GM19324 (cell line): ENCODE data around the gene GOSR2.
"Not testable (repeated sequence)": the region's sequence is repeated elsewhere in the genome, so short reads cannot be mapped to it uniquely, and the experiment has no call there.

Experiments used
- ATAC-seq: cut with Tn5 transposase; IDR thresholded peaks from one replicate; pipeline ENCODE4 v1.9.1; 2021; ENCODE audit warnings: mild to moderate bottlenecking, moderate library complexity; ENCODE audit not compliant: unreplicated experiment, low FRiP score

Gene GOSR2

DNA sequence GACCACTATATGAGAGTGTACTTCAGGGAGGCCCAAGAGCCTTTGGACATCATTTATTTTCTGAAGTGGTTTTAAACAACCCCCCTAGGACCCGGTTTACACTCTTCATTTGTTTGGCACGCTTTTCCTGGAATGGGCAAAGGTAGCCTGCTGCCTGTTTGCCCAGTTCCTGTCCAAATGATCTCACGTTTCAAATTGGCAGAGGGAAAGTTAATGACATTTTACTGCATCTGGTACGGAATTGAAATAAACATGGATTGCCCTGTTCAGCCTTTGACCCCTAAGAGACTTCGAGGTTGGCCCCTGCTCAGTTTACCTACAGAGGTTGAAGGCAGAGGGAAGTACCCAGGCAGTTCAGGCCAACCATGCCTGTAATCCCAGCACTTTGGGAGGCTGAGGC lies 61.9 kb downstream of the GOSR2 start:
- no peak for ATAC-seq

DNA sequence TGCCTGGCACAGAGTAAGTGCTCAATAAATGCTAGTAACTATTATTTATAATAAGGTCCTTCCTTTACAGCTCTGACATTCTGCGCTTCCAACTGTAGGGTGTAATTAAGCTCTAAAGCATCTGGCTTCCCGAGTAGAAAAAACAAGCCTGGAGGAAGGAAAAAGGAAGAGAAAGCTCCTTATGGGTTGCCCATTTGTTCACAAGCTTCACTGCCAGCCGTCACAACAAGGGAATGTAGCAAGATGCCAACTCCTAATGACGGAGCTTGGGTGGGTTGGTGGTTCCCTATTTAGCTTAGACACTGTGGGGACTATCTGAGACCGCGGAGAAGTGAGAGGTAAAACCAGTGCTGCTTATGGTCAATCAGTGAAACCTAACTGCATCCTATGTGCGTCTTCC lies 63.4 kb downstream of the GOSR2 start:
- no peak for ATAC-seq

DNA sequence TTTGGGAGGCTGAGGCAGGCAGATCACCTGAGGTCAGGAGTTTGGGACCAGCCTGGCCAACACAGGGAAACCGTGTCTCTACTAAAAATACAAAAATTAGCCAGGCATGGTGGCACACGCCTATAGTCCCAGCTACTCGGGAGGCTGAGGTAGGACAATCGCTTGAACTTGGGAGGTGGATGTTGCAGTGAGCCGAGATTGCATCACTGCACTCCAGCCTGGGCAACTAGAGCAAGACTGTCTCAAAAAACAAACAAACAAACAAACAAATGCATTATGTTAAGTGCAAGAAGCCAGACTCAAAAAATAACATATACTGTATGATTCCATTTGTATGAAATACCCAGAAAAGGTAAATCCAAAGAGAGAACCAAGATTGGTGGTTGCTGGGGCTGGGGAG lies 65.0 kb downstream of the GOSR2 start:
- not testable (repeated sequence) for ATAC-seq

DNA sequence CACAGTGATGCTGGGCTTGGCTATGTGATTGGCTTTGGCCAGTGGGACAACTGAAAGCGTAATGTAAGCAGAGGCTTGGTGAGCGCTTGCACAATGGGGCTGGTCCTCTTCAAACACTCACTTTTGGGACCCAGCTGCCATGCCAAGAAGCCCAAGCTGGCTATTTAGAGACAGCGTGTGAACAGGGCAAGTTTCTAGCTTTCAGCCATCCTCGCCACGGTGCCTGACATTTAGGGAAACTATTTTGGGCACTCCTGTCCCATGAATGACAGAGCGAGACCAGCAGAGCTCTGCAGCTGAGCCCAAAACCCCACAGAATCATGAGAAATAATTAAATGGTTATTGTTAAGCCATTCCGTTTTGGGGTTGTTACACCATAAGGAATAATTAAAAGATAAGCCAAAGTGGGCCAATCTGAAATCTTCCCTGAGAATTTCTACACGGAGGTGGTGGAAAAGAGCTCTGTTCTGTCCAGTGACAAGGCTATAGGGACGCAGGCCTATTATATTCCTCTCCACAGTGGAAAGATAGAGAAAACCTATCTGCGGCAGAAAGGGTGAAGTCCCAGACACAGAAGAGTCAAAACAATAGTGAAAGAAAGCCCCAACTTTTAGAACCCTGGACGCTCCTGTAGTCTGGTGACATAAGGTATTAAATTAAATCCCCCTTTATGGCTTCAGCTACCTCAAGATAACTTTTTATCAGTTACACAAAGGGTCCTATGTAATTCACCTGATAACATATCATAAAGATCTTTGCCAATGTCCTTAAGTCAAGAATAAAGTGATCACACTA lies 66.9 kb downstream of the GOSR2 start:
- no peak for ATAC-seq

DNA sequence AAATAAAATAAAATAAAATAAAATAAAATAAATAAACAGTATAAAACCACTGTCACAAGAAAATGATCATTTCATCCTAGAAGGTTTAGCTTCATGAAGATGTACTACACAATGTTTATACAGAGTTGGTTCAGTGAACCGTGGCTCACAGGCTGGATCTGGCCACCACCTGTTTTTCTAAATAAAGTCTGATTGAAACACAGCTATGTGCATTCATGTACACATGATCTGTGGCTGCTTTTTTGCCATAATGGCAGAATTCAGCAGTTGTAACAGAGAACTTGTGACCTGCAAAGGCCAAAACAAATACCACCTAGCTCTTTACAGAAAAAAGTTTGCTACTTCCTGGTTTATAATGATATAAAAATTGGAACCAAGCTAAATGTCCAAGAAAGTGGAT lies 68.7 kb downstream of the GOSR2 start:
- ATAC-seq = no peak
